ENCODE results near the gene XYLT1. TPM values are rescaled to one million over a fixed set of nuclear protein-coding genes. Genes with fewer than 3 reads are reported as not detected.

Gene XYLT1
- total RNA-seq, 1 experiment from 2014 or later, result 13.0 TPM

GRCh38 chr16:17069681-17070080, 401.1 kb downstream of the XYLT1 start:
- Histone ChIP-seq H3K9me3 (replicated peaks) (no peaks in the 10 kb centered on the region), H3K27me3 (replicated peaks) (peaks cover 16% of the 10 kb centered on the region; the same call in 1 of the 2 replicates)
- no peak for DNase-seq (ENCODE audit: low read depth in 1 of 2, low spot score in 2 of 2)

GRCh38 chr16:17068524-17068923, 402.2 kb downstream of the XYLT1 start:
- no peak overlapping the region for H3K27ac ChIP-seq
- H3K4me3 ChIP-seq, result no peak overlapping the region
- no peaks in the 10 kb centered on the region for H3K4me1 ChIP-seq (replicated peaks)
- peaks cover 12% of the 10 kb centered on the region; the same call in 1 of the 2 replicates for H3K27me3 ChIP-seq (replicated peaks)
- no peaks in the 10 kb centered on the region for H3K36me3 ChIP-seq
- no peaks in the 10 kb centered on the region for H3K9me3 ChIP-seq (replicated peaks)
- no peak for DNase-seq (ENCODE audit: low read depth in 1 of 2, low spot score in 2 of 2)

More at GRCh38 chr16:17069681-17070080, 401.1 kb downstream of the XYLT1 start:
- Histone ChIP-seq H3K4me1 (replicated peaks) (no peaks in the 10 kb centered on the region), H3K27ac (no peak overlapping the region), H3K4me3 (no peak overlapping the region), H3K36me3 (no peaks in the 10 kb centered on the region)

GRCh38 chr16:17067882-17068281, 402.9 kb downstream of the XYLT1 start:
- Histone ChIP-seq H3K27ac (no peak overlapping the region), H3K4me1 (replicated peaks) (no peaks in the 10 kb centered on the region), H3K9me3 (replicated peaks) (no peaks in the 10 kb centered on the region), H3K27me3 (replicated peaks) (peaks cover 10% of the 10 kb centered on the region; the same call in 1 of the 2 replicates), H3K4me3 (no peak overlapping the region), H3K36me3 (no peaks in the 10 kb centered on the region)
- no peak for DNase-seq (ENCODE audit: low read depth in 1 of 2, low spot score in 2 of 2)

- Histone ChIP-seq H3K4me1 (replicated peaks) (no peaks in the 10 kb centered on the region), H3K9me3 (replicated peaks) (no peaks in the 10 kb centered on the region)
- no peak for DNase-seq (ENCODE audit: low read depth in 1 of 2, low spot score in 2 of 2)
These were observed 407.3 kb downstream of the XYLT1 start for GRCh38 chr16:17063201-17064139.

GRCh38 chr16:17062676-17063075, 408.1 kb downstream of the XYLT1 start:
- Histone ChIP-seq H3K27ac (no peak overlapping the region), H3K4me1 (replicated peaks) (no peaks in the 10 kb centered on the region), H3K36me3 (no peaks in the 10 kb centered on the region), H3K4me3 (no peak overlapping the region), H3K27me3 (replicated peaks) (0 out of 2 replicates have a peak, but pooled peaks cover 4% of the 10 kb centered on the region), H3K9me3 (replicated peaks) (no peaks in the 10 kb centered on the region)
- no peak for DNase-seq (ENCODE audit: low read depth in 1 of 2, low spot score in 2 of 2)

More at GRCh38 chr16:17063201-17064139, 407.3 kb downstream of the XYLT1 start:
- no peak overlapping the region for H3K27ac ChIP-seq
- no peak overlapping the region for H3K4me3 ChIP-seq
- 0 out of 2 replicates have a peak, but pooled peaks cover 4% of the 10 kb centered on the region for H3K27me3 ChIP-seq (replicated peaks)
- no peaks in the 10 kb centered on the region for H3K36me3 ChIP-seq

- Histone ChIP-seq H3K9me3 (replicated peaks) (no peaks in the 10 kb centered on the region), H3K4me1 (replicated peaks) (no peaks in the 10 kb centered on the region), H3K36me3 (no peaks in the 10 kb centered on the region), H3K27me3 (replicated peaks) (no peaks in the 10 kb centered on the region), H3K4me3 (no peak overlapping the region), H3K27ac (no peak overlapping the region)
- no peak for DNase-seq (ENCODE audit: low read depth in 1 of 2, low spot score in 2 of 2)
These were observed 409.4 kb downstream of the XYLT1 start for GRCh38 chr16:17061326-17061725.

GRCh38 chr16:17058471-17058870, 412.3 kb downstream of the XYLT1 start:
- H3K4me1 ChIP-seq (replicated peaks), result no peaks in the 10 kb centered on the region
- DNase-seq (ENCODE audit: low read depth in 1 of 2, low spot score in 2 of 2), result no peak
- H3K27me3 ChIP-seq (replicated peaks), result no peaks in the 10 kb centered on the region; the same call in 1 of the 2 replicates
- no peak overlapping the region for H3K27ac ChIP-seq
- no peak overlapping the region for H3K4me3 ChIP-seq
- no peaks in the 10 kb centered on the region for H3K36me3 ChIP-seq
- no peaks in the 10 kb centered on the region for H3K9me3 ChIP-seq (replicated peaks)

GRCh38 chr16:17056666-17057065, 414.1 kb downstream of the XYLT1 start:
- no peak overlapping the region for H3K4me3 ChIP-seq
- H3K27me3 ChIP-seq (replicated peaks), result no peaks in the 10 kb centered on the region; the same call in 1 of the 2 replicates
- H3K27ac ChIP-seq, result no peak overlapping the region
- no peaks in the 10 kb centered on the region for H3K36me3 ChIP-seq
- no peaks in the 10 kb centered on the region for H3K4me1 ChIP-seq (replicated peaks)
- no peak for DNase-seq (ENCODE audit: low read depth in 1 of 2, low spot score in 2 of 2)
- H3K9me3 ChIP-seq (replicated peaks), result no peaks in the 10 kb centered on the region

GRCh38 chr16:17053536-17054160, 417.1 kb downstream of the XYLT1 start:
- no peaks in the 10 kb centered on the region for H3K36me3 ChIP-seq
- H3K4me3 ChIP-seq, result no peak overlapping the region
- H3K27me3 ChIP-seq (replicated peaks), result no peaks in the 10 kb centered on the region; the same call in 1 of the 2 replicates
- no peaks in the 10 kb centered on the region for H3K4me1 ChIP-seq (replicated peaks)
- H3K27ac ChIP-seq, result no peak overlapping the region
- no peaks in the 10 kb centered on the region for H3K9me3 ChIP-seq (replicated peaks)
- DNase-seq (ENCODE audit: low read depth in 1 of 2, low spot score in 2 of 2), result no peak
